SK-N-DZ (cell line): ENCODE results near the gene PARD3B.
"Not testable (repeated sequence)": the region's sequence is repeated elsewhere in the genome, so short reads cannot be mapped to it uniquely, and the experiment has no call there.

Experiments used
- DNase-seq: peaks from one replicate; pipeline ENCODE4 v3.0.0-alpha.2; 2015; ENCODE audit warnings: low spot score

Gene PARD3B

DNA sequence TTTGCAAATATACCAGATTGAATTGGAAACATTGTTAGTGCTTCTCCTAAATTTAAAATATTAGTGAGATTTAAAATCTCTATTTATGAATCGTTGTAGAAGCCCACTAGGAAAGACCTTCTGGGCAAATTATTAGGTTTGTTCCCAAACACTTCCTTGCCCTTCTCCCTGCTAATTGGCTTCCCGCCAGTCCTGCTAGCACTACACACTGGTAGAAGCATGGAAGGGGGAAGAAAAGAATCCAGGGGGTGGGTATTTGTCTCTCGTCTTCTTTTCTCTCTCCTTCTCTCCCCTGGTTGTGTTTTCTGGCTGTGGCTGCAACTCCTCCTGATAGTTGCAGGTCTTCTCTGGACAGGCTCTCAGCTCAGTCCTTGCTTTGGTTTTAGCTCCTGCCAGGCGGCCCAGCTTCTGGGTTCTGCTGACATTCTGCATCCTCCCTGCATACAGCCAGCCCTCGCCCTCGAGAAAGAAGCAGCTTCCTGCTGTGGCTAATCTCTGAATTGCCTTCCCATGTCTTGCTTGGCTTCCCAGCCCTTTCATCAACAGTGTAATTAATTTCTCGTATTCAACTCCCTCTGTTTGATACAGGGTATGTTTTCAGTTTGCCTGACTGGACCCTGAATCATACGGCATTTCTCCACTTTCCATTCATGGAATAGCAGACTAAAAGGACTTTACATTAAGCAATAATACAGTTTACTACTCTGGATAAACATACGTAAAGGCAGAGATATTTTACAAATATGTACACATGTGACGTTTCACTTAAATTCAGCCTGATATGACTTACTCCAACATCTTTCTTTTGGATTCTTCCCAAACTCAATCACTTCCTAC is 6.9 kb upstream of the PARD3B start:
- DNase-seq: no peak

DNA sequence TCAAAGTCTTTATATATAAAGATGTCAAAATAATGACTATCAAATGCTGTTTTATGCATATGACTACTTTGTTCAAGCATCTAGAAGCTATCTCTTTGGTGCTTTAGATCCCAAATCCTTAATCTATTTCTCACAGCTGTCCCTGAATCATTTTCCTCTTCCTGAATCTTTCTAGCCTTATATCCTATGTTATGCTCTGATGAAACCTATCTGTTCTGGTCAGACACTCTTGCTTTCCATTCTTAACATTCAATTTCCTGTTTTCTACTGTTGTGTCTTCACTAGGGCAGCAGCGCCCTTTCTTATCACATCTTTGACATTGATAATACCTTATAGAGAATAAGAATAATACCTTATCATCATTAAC is 6.3 kb upstream of the PARD3B start:
- DNase-seq: no peak

DNA sequence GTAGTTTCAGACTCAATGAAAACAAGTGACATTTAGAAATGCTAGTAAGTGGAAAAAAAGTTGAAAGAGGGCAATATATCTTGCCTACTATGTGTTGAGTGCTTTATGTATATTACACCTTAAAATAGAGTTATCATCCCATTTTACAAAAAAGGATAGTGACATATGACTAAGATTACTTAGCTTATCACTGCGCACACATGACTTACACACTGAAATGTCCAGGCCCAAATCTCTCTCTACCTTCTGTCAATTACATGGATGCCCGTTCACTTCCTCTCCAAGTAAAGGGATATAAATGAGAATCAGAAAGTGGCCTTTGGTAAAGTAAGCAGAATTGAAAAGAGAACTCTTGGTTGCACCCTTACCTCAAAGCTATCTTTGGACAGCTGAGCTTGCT is 3.6 kb upstream of the PARD3B start:
- no peak for DNase-seq

DNA sequence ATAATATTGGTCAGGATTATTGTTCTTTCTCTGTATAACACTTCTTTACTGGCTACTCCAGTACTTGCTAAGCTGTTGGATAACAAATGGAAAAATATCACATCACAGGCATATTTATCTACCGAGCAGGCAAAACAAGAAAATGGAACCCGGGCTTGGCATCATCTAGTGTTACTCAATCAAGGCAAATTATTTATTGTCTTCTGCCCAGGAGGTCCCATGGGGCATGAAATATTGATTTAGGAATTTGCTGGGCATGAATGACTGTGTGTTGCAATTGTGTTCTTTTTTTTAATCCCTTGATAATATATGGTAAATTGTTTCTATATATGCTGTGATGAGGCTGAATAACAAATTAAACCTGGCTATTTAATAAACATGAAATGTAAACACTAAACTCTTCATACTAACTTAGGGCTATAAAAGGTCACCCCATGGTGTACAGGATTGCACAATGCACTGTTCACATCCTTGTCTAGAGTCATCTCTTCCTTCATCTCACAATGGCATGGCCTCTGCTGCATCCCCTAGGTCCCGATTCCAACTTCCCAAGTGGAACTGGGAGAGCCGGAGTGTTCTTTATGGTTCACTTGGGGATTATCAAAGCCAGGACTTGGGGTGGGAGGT is 2.2 kb upstream of the PARD3B start:
- DNase-seq: no peak

DNA sequence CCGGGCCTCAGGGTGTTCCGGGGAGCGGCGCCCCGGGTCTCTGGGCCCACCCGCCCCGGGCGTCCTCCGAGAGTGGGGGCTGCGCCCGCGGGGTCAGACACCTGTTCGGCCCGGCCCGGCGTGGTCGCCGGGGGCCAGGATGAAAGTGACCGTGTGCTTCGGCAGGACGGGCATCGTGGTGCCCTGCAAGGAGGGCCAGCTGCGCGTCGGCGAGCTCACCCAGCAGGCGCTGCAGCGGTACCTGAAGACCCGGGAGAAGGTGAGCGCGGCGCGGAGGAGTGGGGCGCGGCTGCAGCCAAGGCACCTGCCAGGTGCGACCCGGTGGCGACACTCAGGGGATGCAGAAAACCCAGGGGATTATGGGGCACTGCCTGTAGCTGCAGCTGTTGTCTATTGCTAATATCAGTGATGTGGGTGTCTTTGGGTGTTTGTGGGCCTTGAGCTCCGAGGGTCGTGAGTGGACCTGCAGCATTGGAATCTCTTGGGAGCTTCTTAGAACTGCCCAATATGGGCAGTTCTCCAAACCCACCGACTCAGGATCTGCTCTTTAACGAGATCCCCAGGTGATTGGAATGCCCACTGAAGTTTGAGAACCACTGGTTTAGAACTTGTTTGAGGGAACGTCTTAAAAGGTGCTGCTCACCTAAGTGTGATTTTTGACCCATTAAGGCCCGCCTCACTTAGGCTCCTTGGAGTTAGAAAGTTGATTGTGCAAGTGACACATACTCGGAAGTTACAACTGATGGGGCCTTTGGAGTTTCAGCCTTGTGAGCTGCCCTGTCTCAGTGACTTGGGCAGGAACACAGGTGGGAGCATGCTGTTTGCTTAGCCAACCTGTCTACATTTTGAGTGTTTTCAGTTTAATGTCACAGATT is 823 bp downstream of the PARD3B start:
- DNase-seq: no peak

DNA sequence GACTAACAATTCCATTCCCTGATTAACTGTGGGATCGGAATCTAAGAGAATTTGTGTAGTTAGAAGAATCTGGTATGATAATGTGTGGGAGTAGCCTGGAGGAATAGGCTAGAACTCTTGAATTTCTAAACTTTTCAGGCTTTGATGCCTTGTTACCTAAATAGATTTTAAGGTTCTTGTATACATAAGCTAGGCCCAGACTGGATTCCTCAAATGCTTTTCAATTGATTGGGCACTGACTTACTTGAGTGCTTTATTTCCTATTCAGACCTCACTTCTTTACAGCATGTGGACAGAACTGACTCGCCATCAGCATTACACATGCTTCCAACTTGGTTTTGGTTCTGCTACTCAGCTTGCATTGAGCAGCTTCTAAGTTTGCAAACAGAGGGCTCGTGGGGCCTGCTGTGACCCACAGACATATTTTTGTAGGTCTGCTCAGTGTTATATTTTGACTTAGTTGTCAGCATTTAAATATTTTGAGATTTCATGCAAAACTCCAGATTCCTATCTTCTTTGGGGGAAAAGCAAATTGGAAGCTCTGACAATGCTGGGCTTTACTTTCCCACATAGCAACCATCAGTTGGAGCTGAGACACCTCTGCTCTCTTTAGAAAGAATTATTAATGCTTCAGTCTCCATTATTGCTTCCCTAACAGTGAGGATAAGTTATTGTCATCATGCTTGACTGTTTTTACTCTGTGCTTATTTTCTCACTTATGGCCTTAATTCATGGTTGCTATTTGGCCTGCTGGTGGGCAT is 5.7 kb downstream of the PARD3B start:
- no peak for DNase-seq

DNA sequence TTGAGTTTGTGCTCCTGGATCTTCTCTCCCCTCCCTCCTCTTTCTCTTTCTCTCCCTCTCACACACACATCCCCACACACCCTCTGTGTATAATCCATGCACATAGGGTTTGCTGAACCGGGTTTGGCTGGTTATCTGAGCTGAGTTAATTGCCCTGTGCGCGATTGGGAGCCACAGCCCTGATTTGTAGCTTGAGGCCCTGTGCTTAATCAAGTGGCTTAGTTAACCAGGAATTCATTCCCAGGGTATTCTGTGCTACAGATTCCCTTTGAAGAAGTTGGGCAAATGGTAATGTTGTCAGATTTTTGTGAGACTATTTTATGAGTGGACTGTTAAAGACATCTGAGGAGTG is 6.2 kb downstream of the PARD3B start:
- no peak for DNase-seq

DNA sequence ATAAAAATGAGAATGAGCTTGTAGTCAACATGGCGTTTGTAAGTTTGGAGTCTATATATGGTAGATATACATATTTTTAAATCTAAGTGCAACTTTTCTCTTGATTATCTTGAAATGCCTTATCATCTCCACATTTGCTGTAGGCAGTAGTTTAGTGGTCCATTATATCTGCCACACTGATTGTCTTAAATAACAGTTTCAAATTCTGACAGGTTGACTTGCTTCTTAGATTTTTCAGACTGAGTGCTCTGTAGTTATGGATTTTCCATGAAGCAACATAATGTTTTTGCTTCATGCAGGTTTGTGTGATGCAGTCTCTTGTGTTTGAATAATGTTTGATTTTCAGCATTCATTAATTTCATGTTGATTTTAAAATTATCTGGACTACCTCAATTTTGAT is 12.3 kb downstream of the PARD3B start:
- no peak for DNase-seq

DNA sequence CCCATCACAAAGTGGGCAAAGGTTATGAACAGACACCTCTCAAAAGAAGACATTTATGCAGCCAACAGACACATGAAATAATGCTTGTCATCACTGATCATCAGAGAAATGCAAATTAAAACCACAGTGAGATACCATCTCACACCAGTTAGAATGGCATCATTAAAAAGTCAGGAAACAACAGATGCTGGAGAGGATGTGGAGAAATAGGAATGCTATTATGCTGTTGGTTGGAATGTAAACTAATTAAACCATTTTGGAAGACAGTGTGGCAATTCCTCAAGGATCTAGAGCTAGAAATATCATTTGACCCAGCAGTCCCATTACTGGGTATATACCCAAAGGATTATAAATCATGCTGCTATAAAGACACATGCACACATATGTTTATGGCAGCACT is 14.1 kb downstream of the PARD3B start:
- DNase-seq: not testable (repeated sequence)

DNA sequence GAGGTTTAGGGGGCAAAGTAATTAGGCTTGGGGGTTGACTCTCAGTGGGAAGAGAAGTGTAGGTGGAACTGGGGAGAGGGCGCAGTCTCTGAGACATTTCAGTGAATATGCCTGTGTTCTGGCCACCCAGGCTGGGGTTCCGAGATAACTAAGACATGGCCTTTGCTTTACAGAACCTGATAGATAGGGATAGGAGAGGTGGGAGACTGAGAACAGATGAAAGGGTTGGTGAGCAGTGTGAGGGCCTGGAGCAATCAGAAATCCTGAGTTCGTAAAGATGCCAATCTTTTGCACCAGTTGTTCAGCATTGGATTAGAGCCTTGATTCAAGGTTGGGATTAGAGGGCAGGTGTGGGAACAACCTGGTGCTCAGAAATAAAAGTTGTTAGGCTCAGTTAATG is 15.6 kb downstream of the PARD3B start:
- DNase-seq: no peak

DNA sequence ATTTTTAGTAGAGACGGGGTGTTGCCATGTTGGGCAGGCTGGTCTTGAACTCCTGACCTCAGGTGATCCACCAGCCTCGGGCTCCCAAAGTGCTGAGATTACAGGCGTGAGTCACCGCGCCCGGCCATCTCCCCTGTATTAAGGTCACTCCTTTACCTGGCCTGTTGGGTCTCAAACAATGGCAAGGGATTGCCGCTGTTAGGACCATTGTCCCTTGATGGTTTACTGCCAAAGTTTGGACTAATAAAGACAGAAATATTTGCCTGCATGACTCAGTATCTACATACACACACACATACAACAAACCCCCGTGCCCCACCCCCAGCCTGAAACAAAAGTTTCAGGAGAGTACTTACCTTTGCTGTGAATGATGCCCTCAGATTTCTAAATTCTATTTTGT is 16.5 kb downstream of the PARD3B start:
- no peak for DNase-seq

DNA sequence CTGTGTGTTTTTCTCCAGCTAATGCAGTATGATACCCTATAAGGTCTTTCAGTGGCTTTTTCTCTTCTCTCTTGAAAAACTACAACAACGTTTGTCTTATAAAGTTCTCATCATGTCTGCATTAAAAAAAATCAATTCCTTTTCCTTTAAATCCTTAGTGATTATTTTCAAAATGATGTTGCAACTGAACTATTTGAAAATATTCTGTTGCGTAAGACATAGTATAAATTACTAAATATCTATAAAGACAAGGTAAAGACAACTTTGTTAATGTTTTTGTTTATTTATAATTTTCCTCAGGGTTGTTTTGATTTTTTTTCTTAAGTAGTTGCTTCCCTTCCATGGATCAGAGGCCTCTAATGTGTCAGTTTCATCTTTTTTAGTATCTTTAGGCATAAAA is 21.2 kb downstream of the PARD3B start:
- no peak for DNase-seq

DNA sequence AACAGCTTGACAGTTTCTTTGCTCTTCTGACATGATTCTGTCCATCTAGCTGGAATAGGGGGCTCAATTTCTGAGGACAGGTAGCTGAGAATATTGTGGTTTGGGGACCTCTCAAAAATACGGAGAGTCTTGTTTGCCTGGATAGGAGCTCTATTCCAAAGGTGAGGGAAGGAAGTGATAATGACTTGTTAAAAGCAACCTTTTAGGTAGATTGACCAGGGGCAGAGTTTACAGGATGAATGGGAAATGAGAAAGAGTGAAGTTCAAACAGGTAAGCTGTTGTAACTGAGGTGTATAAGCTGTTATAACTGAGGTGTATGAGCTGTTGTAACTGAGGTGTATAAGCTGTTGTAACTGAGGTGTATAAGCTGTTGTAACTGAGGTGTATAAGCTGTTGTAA is 25.1 kb downstream of the PARD3B start:
- DNase-seq: no peak

DNA sequence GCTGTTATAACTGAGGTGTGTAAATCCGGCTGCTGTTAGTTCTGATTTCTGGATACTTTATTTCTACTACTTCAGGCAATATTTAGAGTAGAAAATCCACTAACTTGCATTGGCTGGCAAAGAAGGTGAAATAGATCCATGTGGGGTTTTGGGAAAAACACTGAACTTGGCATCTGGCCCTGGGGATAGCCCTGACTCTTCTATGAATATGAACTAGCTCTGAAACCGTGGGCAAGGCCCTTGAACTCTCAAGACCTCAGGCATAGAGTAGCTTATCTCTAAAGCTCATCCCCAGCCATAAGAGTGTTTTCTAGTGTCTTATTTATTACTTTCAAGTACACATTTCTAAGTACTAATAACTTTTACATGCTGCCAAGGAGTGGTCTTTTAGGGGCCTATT is 25.8 kb downstream of the PARD3B start:
- no peak for DNase-seq

DNA sequence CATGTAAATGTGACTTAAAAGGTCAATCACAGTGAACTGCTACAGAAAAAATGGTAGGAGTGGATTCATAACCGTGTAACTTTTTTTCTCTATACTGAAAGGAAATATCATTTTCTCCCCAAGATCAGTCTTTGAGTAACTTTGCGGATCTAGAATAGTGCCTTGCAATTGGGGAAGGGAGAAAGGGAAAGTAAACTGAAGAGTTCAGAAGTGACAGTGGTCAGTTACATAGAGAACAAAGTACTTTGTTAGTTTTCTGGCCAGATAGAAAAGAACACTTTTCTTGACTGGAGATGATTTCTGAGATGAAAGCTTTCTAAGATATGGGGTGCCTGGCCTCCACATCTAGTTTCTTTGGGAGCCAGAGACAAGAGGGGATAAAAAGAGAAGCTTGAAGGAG is 26.6 kb downstream of the PARD3B start:
- no peak for DNase-seq

DNA sequence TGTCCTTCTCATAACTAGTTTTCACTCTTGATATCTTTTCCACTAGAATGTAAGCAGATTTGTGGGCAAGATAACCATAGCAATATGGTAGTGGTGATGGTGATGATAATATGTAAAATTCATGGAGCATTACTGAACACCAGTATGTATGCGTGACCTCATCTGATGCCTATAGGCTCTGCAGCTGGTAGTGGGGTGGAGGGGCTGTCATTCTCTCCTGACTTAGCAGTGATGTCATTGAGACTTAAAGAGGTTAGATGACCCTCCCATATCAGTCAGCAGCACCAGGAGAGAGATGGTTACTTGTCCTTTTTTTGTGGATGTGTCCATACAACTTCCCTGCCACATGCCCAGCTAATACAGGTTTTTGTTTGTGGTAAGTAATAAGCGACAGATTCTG is 27.9 kb downstream of the PARD3B start:
- no peak for DNase-seq

DNA sequence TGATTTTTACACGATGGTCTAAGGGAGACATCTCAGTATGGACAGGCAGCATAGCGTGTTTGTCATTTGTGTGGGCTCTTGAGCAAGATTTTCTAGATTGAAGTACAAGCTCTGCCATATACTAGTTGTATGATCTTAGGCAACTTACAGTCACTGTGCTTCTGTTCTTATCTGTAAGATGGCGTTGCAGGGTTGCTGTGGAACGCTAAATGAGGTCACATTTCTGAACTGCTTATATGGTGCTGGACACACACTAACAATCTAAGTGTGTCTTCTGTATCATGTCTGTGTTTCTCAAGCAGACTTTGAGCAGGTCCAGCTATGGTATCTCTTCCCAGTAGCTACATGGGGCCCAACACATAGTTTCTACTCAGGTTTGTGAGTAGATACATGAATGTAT is 29.2 kb downstream of the PARD3B start:
- no peak for DNase-seq

DNA sequence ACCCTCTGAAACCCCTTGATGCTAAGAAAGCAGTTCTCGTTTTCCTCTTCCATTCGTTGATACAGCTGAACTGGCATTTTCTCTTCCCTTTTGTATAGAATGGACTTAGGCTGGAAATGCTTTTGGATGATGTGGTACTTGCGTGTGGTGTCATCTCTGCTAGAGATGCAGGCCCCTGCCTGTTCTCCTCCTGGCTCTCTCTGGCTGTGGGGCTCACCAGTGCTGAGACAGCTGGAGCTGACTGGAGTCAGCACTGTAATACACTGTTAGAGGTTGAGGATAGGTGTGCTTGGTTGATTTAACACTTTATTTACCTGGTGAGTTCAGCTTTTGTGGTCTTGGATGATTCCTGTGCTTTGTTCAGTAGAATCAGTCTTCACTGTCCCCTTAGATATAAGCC is 30.2 kb downstream of the PARD3B start:
- no peak for DNase-seq

DNA sequence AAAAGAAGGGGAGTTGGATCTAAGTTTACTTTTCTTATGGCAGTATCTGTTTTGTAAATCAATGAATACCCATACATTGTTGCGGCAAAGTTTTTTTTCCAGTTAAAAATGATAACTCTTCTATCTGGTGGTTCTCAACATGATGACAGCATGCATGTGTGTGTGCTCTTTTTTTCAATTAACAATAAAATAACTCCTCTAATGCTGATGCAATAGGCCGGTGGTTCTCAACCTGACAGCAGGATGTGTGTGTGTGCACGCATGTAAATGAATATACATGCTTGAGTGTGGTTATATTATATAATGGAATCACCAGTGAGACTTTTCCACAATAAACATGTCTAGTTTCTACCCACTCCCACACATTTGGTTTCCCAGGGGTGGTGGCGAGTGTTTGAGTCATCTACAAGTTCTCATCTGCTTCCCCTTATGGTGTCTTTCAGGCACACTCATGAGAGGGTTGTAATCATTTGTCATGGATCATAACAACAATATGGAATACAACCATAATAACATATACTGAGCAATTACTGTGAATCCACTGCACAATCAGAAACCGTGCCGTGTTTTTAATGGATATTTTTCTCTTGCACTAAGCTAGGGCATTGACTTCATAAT is 31.2 kb downstream of the PARD3B start:
- no peak for DNase-seq

DNA sequence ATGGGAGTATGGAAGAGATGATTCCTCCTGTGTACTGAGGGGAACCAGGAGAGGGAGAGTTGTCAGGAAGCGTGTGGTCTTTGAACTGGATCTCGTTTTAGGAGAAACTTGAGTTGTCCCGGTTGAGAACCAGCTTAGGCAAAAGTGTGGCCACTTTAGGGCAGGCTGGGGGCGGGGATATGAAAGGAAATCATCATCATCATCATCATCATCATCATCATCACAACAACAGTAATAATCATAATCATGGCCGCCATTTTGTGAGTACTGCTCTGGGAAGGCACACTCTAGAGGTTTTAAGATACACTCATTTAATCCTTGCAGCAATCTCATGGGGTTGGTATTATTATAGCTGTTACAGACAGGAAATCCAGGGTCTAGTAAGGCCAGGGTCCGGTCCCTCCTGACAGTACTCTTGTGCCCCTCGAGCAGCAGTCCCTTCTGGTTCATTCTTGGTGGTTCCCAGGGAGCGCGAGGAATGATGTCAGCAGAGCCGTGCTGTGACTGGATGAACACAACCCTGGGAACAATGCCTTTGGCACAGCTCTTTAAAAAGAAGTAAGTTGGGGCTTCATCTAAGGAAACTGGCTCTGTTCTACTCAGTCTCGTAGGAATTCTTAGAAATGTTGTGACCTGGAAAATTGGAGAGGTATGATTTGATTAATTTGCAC is 33.8 kb downstream of the PARD3B start:
- no peak for DNase-seq

DNA sequence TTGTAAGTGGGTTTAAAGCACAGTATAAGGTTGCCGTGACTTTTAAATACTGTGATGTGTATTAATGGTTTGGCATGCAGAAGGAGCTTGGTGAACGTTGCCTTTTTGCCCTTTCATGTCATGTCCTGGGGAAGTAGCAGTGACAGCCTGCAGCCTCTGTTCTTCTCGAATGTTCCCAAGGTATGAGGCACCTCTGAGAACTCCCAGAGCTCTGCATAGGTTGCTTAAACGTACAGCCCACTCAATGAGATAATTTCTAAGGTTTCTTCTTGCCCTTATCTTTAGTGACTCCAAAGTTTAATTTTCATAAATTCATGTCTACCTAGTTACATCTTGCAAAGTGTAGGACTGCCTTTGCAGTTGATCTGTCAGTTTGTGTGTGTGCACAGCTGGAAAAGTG is 36.7 kb downstream of the PARD3B start:
- DNase-seq: no peak
